GM23338 (cell line): ENCODE results near the gene RPS25. TPM values are rescaled to one million over a fixed set of nuclear protein-coding genes. Genes with fewer than 3 reads are reported as not detected.
A peak's percentile ranks its signal among the peaks of the same experiment; 100 is the strongest.

ENCODE experiments used
- ATAC-seq: fragments of 200-7000 bp; cut with Tn5 transposase; 3 replicates; pipeline ENCODE4 v1.9.1; 2020
- DNase-seq: peaks from one replicate; pipeline ENCODE4 v3.0.0-alpha.2; 2015; ENCODE audit warnings: low spot score
- H2AFZ ChIP-seq: fragments of 200-600 bp; sonication (generic); 2 replicates; pipeline ENCODE4 v1.8.0; 2016; ENCODE audit warnings: antibody characterized with exemption, mild to moderate bottlenecking, moderate library complexity
- H3F3A ChIP-seq: fragments of 200-600 bp; sonication (generic); replicated peaks from 2 replicates; pipeline ENCODE4 v1.8.0; 2017; ENCODE audit warnings: antibody characterized with exemption, mixed run types, low read depth
- H3K27ac ChIP-seq: fragments of 200-600 bp; sonication (generic); 2 replicates; pipeline ENCODE4 v1.6.1; 2016; ENCODE audit warnings: low read depth
- H3K27me3 ChIP-seq: fragments of 200-600 bp; sonication (generic); 2 replicates; pipeline ENCODE4 v1.8.0; 2016; ENCODE audit warnings: mild to moderate bottlenecking, mixed run types, moderate library complexity; ENCODE audit not compliant: insufficient read depth
- H3K36me3 ChIP-seq: fragments of 200-600 bp; sonication (generic); 2 replicates; pipeline ENCODE4 v1.8.0; 2016; ENCODE audit warnings: mild to moderate bottlenecking; ENCODE audit not compliant: insufficient read depth
- H3K4me1 ChIP-seq: fragments of 200-600 bp; sonication (generic); 2 replicates; pipeline ENCODE4 v1.8.0; 2016; ENCODE audit warnings: mild to moderate bottlenecking, moderate library complexity; ENCODE audit not compliant: insufficient read depth
- H3K4me2 ChIP-seq: fragments of 200-600 bp; sonication (generic); 2 replicates; pipeline ENCODE4 v1.7.1; 2017; ENCODE audit warnings: mixed run types
- H3K4me3 ChIP-seq: fragments of 200-600 bp; sonication (generic); 2 replicates; pipeline ENCODE4 v1.6.1; 2016; ENCODE audit warnings: mixed run types
- H3K79me2 ChIP-seq: fragments of 200-600 bp; sonication (generic); replicated peaks from 2 replicates; pipeline ENCODE4 v1.8.0; 2017; ENCODE audit warnings: mild to moderate bottlenecking; ENCODE audit not compliant: insufficient read depth
- H3K9me2 ChIP-seq: fragments of 200-600 bp; sonication (generic); 2 replicates; pipeline ENCODE4 v1.8.0; 2017; ENCODE audit not compliant: insufficient read depth
- H4K20me1 ChIP-seq: fragments of 200-600 bp; sonication (generic); replicated peaks from 2 replicates; pipeline ENCODE4 v1.8.0; 2017; ENCODE audit warnings: mild to moderate bottlenecking; ENCODE audit not compliant: insufficient read depth
- H3K27ac Mint-ChIP-seq: 2 replicates; pipeline ENCODE4 v1.8.0; 2020; ENCODE audit warnings: inconsistent platforms, mild to moderate bottlenecking, moderate library complexity, mixed read lengths
- H3K27me3 Mint-ChIP-seq: 3 replicates; pipeline ENCODE4 v1.8.0; 2022; ENCODE audit warnings: low read depth, mild to moderate bottlenecking, moderate library complexity, mixed read lengths, inconsistent platforms; ENCODE audit not compliant: insufficient read depth, poor library complexity
- H3K36me3 Mint-ChIP-seq: 3 replicates; pipeline ENCODE4 v1.8.0; 2021; ENCODE audit warnings: low read depth, mild to moderate bottlenecking, inconsistent platforms, moderate library complexity, mixed read lengths
- H3K4me1 Mint-ChIP-seq: 3 replicates; pipeline ENCODE4 v1.8.0; 2020; ENCODE audit warnings: mild to moderate bottlenecking, inconsistent platforms, mixed read lengths
- H3K4me3 Mint-ChIP-seq: 3 replicates; pipeline ENCODE4 v1.8.0; 2021; ENCODE audit warnings: moderate library complexity, mild to moderate bottlenecking, inconsistent platforms, mixed read lengths
- H3K9me3 Mint-ChIP-seq: 3 replicates; pipeline ENCODE4 v1.8.0; 2020; ENCODE audit warnings: moderate library complexity, mild to moderate bottlenecking, inconsistent platforms, mixed read lengths
- CREB1 ChIP-seq: fragments of 250-450 bp; sonication (Bioruptor Pico); IDR thresholded peaks from 2 replicates; pipeline ENCODE4 v1.5.0; 2020; ENCODE audit warnings: low read depth, mild to moderate bottlenecking, moderate library complexity
- ETS1 ChIP-seq: IDR thresholded peaks from 2 replicates; pipeline ENCODE4 v1.6.1; 2016; ENCODE audit warnings: antibody characterized with exemption
- EZH2phosphoT487 ChIP-seq: fragments of 200-600 bp; sonication (generic); IDR thresholded peaks from one replicate; pipeline ENCODE4 v1.8.1; 2018; ENCODE audit warnings: antibody characterized with exemption; ENCODE audit not compliant: unreplicated experiment
- JUNB ChIP-seq: IDR thresholded peaks from one replicate; pipeline ENCODE4 v1.6.1; 2016; ENCODE audit warnings: antibody characterized with exemption; ENCODE audit not compliant: unreplicated experiment
- NANOG ChIP-seq: IDR thresholded peaks from 2 replicates; pipeline ENCODE4 v1.6.1; 2016; ENCODE audit warnings: antibody characterized with exemption, borderline replicate concordance
- POLR2AphosphoS5 ChIP-seq: IDR thresholded peaks from 2 replicates; pipeline ENCODE4 v1.6.1; 2016; ENCODE audit warnings: antibody characterized with exemption, low read depth
- ZNF114 ChIP-seq: fragments of 250-450 bp; sonication (Bioruptor Pico); IDR thresholded peaks from 2 replicates; pipeline ENCODE4 v1.5.0; 2020; ENCODE audit warnings: mild to moderate bottlenecking, moderate library complexity
- ZNF462 ChIP-seq: fragments of 250-450 bp; sonication (Bioruptor Pico); IDR thresholded peaks from 2 replicates; pipeline ENCODE4 v1.5.0; 2020; ENCODE audit warnings: mild to moderate bottlenecking, moderate library complexity
- polyA plus RNA-seq: library from polyadenylated mRNA; unstranded; fragments of >200 nt; fragmentation: Nextera tagmentation; extraction: Ambion mirVana; gene quantifications from 2 replicates; pipeline ENCODE4 v1.2.1, GENCODE V29; 2016
- total RNA-seq: library from RNA; depleted of rRNA; stranded (reverse); fragments of >200 nt; shearing (Covaris generic); gene quantifications from 2 replicates; pipeline ENCODE4 v1.2.3, GENCODE V29; 2014
- TF ChIP-seq, protein P1 (sequence below), 2 experiments: fragments of 200-600 bp in 1 of 2; sonication (generic) in 1 of 2; conservative IDR thresholded peaks; 2 replicates each; pipeline versions ENCODE4 v1.5.1 to v1.6.1; 2016 to 2017; ENCODE audit warnings: antibody characterized with exemption in 2 of 2, low read depth in 2 of 2, mild to moderate bottlenecking in 2 of 2, moderate library complexity in 1 of 2

Gene RPS25
- total and polyA plus RNA-seq, 2 experiments from 2014 or later, result 1,965 to 3,622 TPM

DNA sequence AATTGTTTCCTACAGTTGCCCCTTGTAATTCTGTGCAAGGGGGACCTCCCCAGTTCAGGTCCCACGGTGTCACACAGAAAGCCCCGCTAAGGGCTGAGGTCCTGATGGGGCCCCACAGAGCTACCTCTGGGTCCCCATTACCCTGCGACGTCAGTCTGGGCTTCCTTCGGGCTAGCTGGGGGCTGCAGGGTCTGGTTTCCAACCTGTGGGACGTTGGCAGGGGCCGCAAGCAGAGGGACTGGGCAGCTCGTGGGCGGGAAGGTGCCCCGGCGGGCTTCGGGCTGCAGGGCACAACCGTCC, 11.8 kb upstream of the RPS25 start:
- peak overlapping the region; percentile 92; the same call in 1 of the 2 replicates for H3K27ac ChIP-seq
- no peak for DNase-seq
- peaks cover 23% of the 10 kb centered on the region for H3F3A ChIP-seq
- H3K27ac Mint-ChIP-seq, result peak overlapping the region; percentile 32; the same call in 1 of the 2 replicates
- H3K36me3 ChIP-seq, result no peaks in the 10 kb centered on the region; the same call in 1 of the 2 replicates
- H3K4me3 Mint-ChIP-seq, result peak overlapping the region; percentile 76
- H3K79me2 ChIP-seq, result peaks cover 8% of the 10 kb centered on the region
- H3K4me1 Mint-ChIP-seq, result peaks cover 27% of the 10 kb centered on the region
- ATAC-seq, result peak; percentile 33
- H3K9me3 Mint-ChIP-seq, result no peaks in the 10 kb centered on the region; the same call in 2 of the 3 replicates
- TF ChIP-seq ZNF114, result no peak
- TF ChIP-seq JUNB, result no peak
- TF ChIP-seq POLR2AphosphoS5, result no peak
- no peak for TF ChIP-seq EZH2phosphoT487
- TF ChIP-seq NANOG, result no peak
- no peak for TF ChIP-seq ETS1
- 0 out of 2 replicates have a peak, but pooled peaks have one; percentile 2 for TF ChIP-seq CREB1 (CRISPR knock-in tag)
- TF ChIP-seq, protein P1, sequence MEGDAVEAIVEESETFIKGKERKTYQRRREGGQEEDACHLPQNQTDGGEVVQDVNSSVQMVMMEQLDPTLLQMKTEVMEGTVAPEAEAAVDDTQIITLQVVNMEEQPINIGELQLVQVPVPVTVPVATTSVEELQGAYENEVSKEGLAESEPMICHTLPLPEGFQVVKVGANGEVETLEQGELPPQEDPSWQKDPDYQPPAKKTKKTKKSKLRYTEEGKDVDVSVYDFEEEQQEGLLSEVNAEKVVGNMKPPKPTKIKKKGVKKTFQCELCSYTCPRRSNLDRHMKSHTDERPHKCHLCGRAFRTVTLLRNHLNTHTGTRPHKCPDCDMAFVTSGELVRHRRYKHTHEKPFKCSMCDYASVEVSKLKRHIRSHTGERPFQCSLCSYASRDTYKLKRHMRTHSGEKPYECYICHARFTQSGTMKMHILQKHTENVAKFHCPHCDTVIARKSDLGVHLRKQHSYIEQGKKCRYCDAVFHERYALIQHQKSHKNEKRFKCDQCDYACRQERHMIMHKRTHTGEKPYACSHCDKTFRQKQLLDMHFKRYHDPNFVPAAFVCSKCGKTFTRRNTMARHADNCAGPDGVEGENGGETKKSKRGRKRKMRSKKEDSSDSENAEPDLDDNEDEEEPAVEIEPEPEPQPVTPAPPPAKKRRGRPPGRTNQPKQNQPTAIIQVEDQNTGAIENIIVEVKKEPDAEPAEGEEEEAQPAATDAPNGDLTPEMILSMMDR (conservative IDR thresholded peaks at IDR 0.05; ENCODE audit: low read depth in 2 of 2), result no peak
- no peak for TF ChIP-seq ZNF462 (CRISPR knock-in tag)
- H3K4me1 ChIP-seq, result peaks cover 14% of the 10 kb centered on the region
- H2AFZ ChIP-seq, result peak overlapping the region; percentile 91; the same call in 1 of the 2 replicates
- peak overlapping the region; percentile 98 for H3K4me2 ChIP-seq
- no peaks in the 10 kb centered on the region for H3K27me3 ChIP-seq
- H3K36me3 Mint-ChIP-seq, result peaks cover 36% of the 10 kb centered on the region
- peaks cover 28% of the 10 kb centered on the region for H3K27me3 Mint-ChIP-seq
- no peaks in the 10 kb centered on the region for H4K20me1 ChIP-seq
- no peaks in the 10 kb centered on the region for H3K9me2 ChIP-seq
- peak overlapping the region; percentile 91 for H3K4me3 ChIP-seq
